ENCODE measurements around the gene GRM4.

DNA sequence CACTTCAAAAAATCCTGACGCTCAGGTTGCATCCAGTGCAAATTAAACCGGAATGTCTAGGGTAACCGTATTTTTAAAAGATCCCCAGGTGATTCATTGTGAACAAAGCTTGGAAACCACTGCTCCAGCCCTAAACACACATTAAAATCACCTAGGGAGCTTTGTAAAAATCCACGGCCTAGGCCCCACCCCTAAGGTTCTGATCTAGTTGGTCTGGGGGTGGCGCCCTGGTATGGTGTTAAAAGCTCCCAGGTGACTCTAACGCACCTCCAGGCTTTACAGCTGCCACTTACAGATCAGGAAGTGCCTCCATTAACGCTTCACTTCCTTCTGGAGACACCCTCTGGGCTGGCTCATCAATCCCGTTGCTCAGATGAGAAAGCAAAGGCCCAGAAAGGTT is 92.2 kb downstream of the GRM4 start:
- TF ChIP-seq CTCF (IDR thresholded peaks at IDR 0.05): no peak
- TF ChIP-seq POLR2A (IDR thresholded peaks at IDR 0.05): no peak

Data from heart left ventricle (tissue), 13 donors.